NCI-H2171 treated with DMSO at 0.1 percent for 48 hours (cell line): ENCODE measurements around the gene DHX58.

Experiments
- DNase-seq: peaks from one replicate; lab custom pipeline; 2025; lab: John Stamatoyannopoulos, UW

The DHX58 gene

GRCh38 chr17:42129109-42129837 lies 16.8 kb upstream of the DHX58 start:
- DNase-seq, result no peak

- no peak for DNase-seq
Observed at GRCh38 chr17:42127414-42127813, 14.9 kb upstream of the DHX58 start.

GRCh38 chr17:42126836-42127235 lies 14.3 kb upstream of the DHX58 start:
- DNase-seq, result no peak

GRCh38 chr17:42125565-42125964 lies 13.1 kb upstream of the DHX58 start:
- no peak for DNase-seq

GRCh38 chr17:42124256-42124655 lies 11.7 kb upstream of the DHX58 start:
- DNase-seq, result no peak

GRCh38 chr17:42122371-42123303 lies 10.1 kb upstream of the DHX58 start, which contains the start of gene HSPB9:
Gene HSPB9 (plus strand): TSS chr17:42122804. CDS start chr17:42122851, 47 bp downstream.
- DNase-seq, result peak; percentile 95

- DNase-seq, result peak; percentile 77
Observed at GRCh38 chr17:42120770-42121769, 8.6 kb upstream of the DHX58 start, which contains the start of gene KAT2A. Gene KAT2A (minus strand): TSS chr17:42121367. CDS start chr17:42121304, 63 bp downstream.

- DNase-seq, result no peak
Observed at GRCh38 chr17:42120161-42120769, 7.8 kb upstream of the DHX58 start.

- no peak for DNase-seq
Observed at GRCh38 chr17:42119301-42119700, 6.8 kb upstream of the DHX58 start.

GRCh38 chr17:42118545-42118944 lies 6.0 kb upstream of the DHX58 start:
- peak; percentile 58 for DNase-seq

GRCh38 chr17:42118126-42118510 lies 5.6 kb upstream of the DHX58 start:
- DNase-seq, result no peak

GRCh38 chr17:42117397-42118125 lies 5.0 kb upstream of the DHX58 start:
- DNase-seq, result no peak

- peak; percentile 78 for DNase-seq
Observed at GRCh38 chr17:42116705-42117396, 4.3 kb upstream of the DHX58 start.

GRCh38 chr17:42114118-42114517 lies 1.6 kb upstream of the DHX58 start:
- no peak for DNase-seq

- DNase-seq, result no peak
Observed at GRCh38 chr17:42113293-42114069, 967 bp upstream of the DHX58 start.

GRCh38 chr17:42111871-42112551 lies 503 bp downstream of the DHX58 start:
- no peak for DNase-seq

- no peak for DNase-seq
Observed at GRCh38 chr17:42111265-42111636, 1.3 kb downstream of the DHX58 start.
